OCI-LY7 (cell line): ENCODE measurements around the gene DBNDD2. TPM values are rescaled to one million over a fixed set of nuclear protein-coding genes. Genes with fewer than 3 reads are reported as not detected.

Experiments used
- BruUV-seq: library from RNA; stranded (reverse); fragments of 400-500 nt; replicated peaks from 2 replicates; lab custom pipeline; 2021; lab: Mats Ljungman, UMichigan
- CTCF ChIA-PET: fragments of 300-600 bp; sonication (Branson Sonifier 250); formaldehyde crosslinking; loops from one replicate; lab custom pipeline; 2022; ENCODE audit warnings: antibody characterized with exemption; ENCODE audit not compliant: unreplicated experiment; lab: Charles Lee
- POLR2A ChIA-PET: fragments of 300-600 bp; sonication (Branson Sonifier 250); formaldehyde crosslinking; loops from one replicate; lab custom pipeline; 2022; ENCODE audit warnings: antibody characterized with exemption; lab: Charles Lee
- DNase-seq: peaks from one replicate; pipeline ENCODE4 v3.0.0-alpha.2; 2015; ENCODE audit warnings: low spot score
- H2AFZ ChIP-seq: fragments of 200-600 bp; sonication (generic), shearing (Covaris generic); 2 replicates; pipeline ENCODE4 v1.6.1; 2014; ENCODE audit warnings: mild to moderate bottlenecking, antibody characterized with exemption, low read length, moderate library complexity
- H3K27ac ChIP-seq: fragments of 200-600 bp; sonication (generic); 2 replicates; pipeline ENCODE4 v1.5.1; 2014; ENCODE audit warnings: mixed run types, low read depth, mild to moderate bottlenecking, moderate library complexity, low read length, inconsistent platforms; ENCODE audit not compliant: poor library complexity, severe bottlenecking
- H3K36me3 ChIP-seq: fragments of 200-600 bp; sonication (generic); 2 replicates; pipeline ENCODE4 v1.6.1; 2014; ENCODE audit warnings: mild to moderate bottlenecking, antibody characterized with exemption, low read length, moderate library complexity, mixed read lengths; ENCODE audit not compliant: insufficient read depth
- H3K4me1 ChIP-seq: fragments of 200-600 bp; sonication (generic); 2 replicates; pipeline ENCODE4 v1.5.1; 2014; ENCODE audit warnings: mild to moderate bottlenecking, low read length; ENCODE audit not compliant: insufficient read depth, poor library complexity, severe bottlenecking
- H3K4me2 ChIP-seq: fragments of 200-600 bp; sonication (generic); 2 replicates; pipeline ENCODE4 v1.6.1; 2014; ENCODE audit warnings: mild to moderate bottlenecking, low read length
- H3K4me3 ChIP-seq: fragments of 200-600 bp; sonication (generic); 2 replicates; pipeline ENCODE4 v1.5.1; 2014; ENCODE audit warnings: mild to moderate bottlenecking, low read depth, low read length; ENCODE audit not compliant: poor library complexity, severe bottlenecking
- H3K79me2 ChIP-seq: fragments of 200-600 bp; sonication (generic); 2 replicates; pipeline ENCODE4 v1.6.1; 2016; ENCODE audit warnings: low read depth, mild to moderate bottlenecking, low read length, moderate library complexity, mixed read lengths; ENCODE audit not compliant: insufficient read depth
- H3K9me2 ChIP-seq: fragments of 200-600 bp; sonication (generic); 2 replicates; pipeline ENCODE4 v1.6.1; 2016; ENCODE audit warnings: mild to moderate bottlenecking, low read length, mixed read lengths; ENCODE audit not compliant: insufficient read depth
- H3K9me3 ChIP-seq: fragments of 200-600 bp; sonication (generic); 2 replicates; pipeline ENCODE4 v1.6.1; 2014; ENCODE audit warnings: mild to moderate bottlenecking, mixed run types, low read length, mixed read lengths
- H4K20me1 ChIP-seq: fragments of 200-600 bp; sonication (generic); 2 replicates; pipeline ENCODE4 v1.6.1; 2014; ENCODE audit warnings: mild to moderate bottlenecking, antibody characterized with exemption, low read length, moderate library complexity, mixed read lengths; ENCODE audit not compliant: insufficient read depth
- CTCF ChIP-seq: fragments of 200-600 bp; sonication (generic); conservative IDR thresholded peaks from 2 replicates; pipeline ENCODE4 v1.5.1; 2014; ENCODE audit warnings: mild to moderate bottlenecking, antibody characterized with exemption, low read length, moderate library complexity, mixed read lengths
- EZH2phosphoT487 ChIP-seq: fragments of 200-600 bp; sonication (generic); IDR thresholded peaks from 2 replicates; pipeline ENCODE4 v1.6.1; 2018; ENCODE audit warnings: low read depth, borderline replicate concordance, mild to moderate bottlenecking, mixed run types, antibody characterized with exemption, low read length, moderate library complexity, mixed read lengths
- intact Hi-C: fragments of 100-400 bp; cut with micrococcal nuclease; formaldehyde crosslinking; loops from one replicate; pipeline ENCODE4 v1.10.0; 2022; ENCODE audit not compliant: unreplicated experiment
- total RNA-seq, 2 experiments: library from RNA; depleted of rRNA in 1 of 2; stranded (reverse); fragments of >200 nt in 1 of 2; shearing (Covaris generic) in 1 of 2; gene quantifications; 2 replicates each; pipeline ENCODE4 v1.2.3, GENCODE V29; 2014 to 2022

DBNDD2 gene
- total RNA-seq, 2 experiments from 2014 or later = 0.57 TPM; not detected in 1

- intact Hi-C loops = loop anchor here (1.0 kb wide), 1 partner anchor 64 kb away; no protein-coding TSS in a partner anchor
- CTCF ChIA-PET = interaction anchor here (0.7 to 1.4 kb wide), 6 partner anchors 11 to 76 kb away, joined by 3 to 5 read pairs (median 3); partner anchors contain the start of gene SYS1
Observed at GRCh38 chr20:45373353-45374100, 34.6 kb upstream of the DBNDD2 start.

DNA sequence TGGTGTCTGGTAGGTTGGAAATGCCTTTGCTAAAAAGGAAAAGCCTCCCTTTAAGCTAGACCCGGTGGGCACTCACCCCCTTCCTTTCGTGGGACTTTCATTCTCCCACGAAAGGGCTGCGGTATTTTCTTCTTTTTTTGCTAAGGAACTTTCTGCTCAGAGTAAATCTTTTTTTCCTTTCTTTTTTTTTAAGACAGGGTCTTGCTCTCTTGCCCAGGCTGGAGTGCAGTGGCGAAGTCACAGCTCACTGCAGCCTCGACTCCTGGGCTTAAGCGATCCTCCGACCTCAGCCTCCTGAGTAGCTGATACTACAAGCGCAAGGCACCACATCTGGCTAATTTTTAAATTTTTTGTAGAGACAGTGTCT is 34.0 kb upstream of the DBNDD2 start:
- Histone ChIP-seq H3K4me2 (no peak overlapping the region), H4K20me1 (no peaks in the 10 kb centered on the region), H3K36me3 (peaks cover 9% of the 10 kb centered on the region), H3K27ac (no peak overlapping the region), H3K9me3 (no peaks in the 10 kb centered on the region), H2AFZ (no peak overlapping the region), H3K4me1 (peaks cover 33% of the 10 kb centered on the region), H3K79me2 (no peaks in the 10 kb centered on the region), H3K9me2 (no peaks in the 10 kb centered on the region), H3K4me3 (no peak overlapping the region)
- CTCF ChIA-PET = interaction anchor here (0.7 to 1.4 kb wide), 5 partner anchors 11 to 76 kb away, joined by 3 to 5 read pairs (median 3); partner anchors contain the start of gene SYS1
- TF ChIP-seq EZH2phosphoT487 (no peak), CTCF (peak; percentile 57)
- POLR2A ChIA-PET = interaction anchor here (1.0 kb wide), 1 partner anchor 63 kb away, joined by 4 read pairs; no protein-coding TSS in a partner anchor
- no peak for DNase-seq
- intact Hi-C loops = loop anchor here (1.0 kb wide), 1 partner anchor 63 kb away; no protein-coding TSS in a partner anchor
- BruUV-seq = no TSS peak

More at GRCh38 chr20:45373353-45374100, 34.6 kb upstream of the DBNDD2 start:
- no TSS peak for BruUV-seq
- Histone ChIP-seq H3K79me2 (no peaks in the 10 kb centered on the region), H2AFZ (no peak overlapping the region), H3K36me3 (peaks cover 9% of the 10 kb centered on the region), H3K4me2 (peak overlapping the region; percentile 52; the same call in 1 of the 2 replicates), H3K9me2 (no peaks in the 10 kb centered on the region), H3K9me3 (no peaks in the 10 kb centered on the region), H3K4me1 (peaks cover 38% of the 10 kb centered on the region), H3K4me3 (no peak overlapping the region), H4K20me1 (no peaks in the 10 kb centered on the region), H3K27ac (no peak overlapping the region)
- DNase-seq = peak; percentile 83
- TF ChIP-seq CTCF (peak; percentile 92), EZH2phosphoT487 (no peak)
- POLR2A ChIA-PET = interaction anchor here (1.0 kb wide), 1 partner anchor 64 kb away, joined by 4 read pairs; no protein-coding TSS in a partner anchor
